ENCODE data around the gene KRTAP10-7. TPM values are rescaled to one million over a fixed set of nuclear protein-coding genes. Genes with fewer than 3 reads are reported as not detected.

The KRTAP10-7 gene
- total and polyA plus RNA-seq, 9 of the 15 experiments (the other 6 are each of a cell fraction or from before 2014, with no cell fraction given): not detected

DNA sequence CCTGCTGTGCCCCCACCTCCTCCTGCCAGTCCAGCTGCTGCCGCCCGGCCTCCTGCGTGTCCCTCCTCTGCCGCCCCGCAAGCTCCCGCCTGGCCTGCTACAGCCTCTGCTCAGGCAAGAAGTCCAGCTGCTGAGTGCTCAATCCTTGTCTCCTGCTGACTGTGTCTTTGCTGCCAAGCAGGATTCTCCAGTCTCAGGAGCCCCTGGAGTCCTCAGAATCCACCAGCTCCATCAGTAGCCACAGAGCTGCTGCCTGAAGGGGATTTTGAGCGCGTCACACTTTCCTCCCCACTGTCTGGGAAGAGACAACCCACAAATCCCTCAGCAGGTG lies 46.8 kb downstream of the KRTAP10-7 start (continued):
- TF ChIP-seq, protein P1, sequence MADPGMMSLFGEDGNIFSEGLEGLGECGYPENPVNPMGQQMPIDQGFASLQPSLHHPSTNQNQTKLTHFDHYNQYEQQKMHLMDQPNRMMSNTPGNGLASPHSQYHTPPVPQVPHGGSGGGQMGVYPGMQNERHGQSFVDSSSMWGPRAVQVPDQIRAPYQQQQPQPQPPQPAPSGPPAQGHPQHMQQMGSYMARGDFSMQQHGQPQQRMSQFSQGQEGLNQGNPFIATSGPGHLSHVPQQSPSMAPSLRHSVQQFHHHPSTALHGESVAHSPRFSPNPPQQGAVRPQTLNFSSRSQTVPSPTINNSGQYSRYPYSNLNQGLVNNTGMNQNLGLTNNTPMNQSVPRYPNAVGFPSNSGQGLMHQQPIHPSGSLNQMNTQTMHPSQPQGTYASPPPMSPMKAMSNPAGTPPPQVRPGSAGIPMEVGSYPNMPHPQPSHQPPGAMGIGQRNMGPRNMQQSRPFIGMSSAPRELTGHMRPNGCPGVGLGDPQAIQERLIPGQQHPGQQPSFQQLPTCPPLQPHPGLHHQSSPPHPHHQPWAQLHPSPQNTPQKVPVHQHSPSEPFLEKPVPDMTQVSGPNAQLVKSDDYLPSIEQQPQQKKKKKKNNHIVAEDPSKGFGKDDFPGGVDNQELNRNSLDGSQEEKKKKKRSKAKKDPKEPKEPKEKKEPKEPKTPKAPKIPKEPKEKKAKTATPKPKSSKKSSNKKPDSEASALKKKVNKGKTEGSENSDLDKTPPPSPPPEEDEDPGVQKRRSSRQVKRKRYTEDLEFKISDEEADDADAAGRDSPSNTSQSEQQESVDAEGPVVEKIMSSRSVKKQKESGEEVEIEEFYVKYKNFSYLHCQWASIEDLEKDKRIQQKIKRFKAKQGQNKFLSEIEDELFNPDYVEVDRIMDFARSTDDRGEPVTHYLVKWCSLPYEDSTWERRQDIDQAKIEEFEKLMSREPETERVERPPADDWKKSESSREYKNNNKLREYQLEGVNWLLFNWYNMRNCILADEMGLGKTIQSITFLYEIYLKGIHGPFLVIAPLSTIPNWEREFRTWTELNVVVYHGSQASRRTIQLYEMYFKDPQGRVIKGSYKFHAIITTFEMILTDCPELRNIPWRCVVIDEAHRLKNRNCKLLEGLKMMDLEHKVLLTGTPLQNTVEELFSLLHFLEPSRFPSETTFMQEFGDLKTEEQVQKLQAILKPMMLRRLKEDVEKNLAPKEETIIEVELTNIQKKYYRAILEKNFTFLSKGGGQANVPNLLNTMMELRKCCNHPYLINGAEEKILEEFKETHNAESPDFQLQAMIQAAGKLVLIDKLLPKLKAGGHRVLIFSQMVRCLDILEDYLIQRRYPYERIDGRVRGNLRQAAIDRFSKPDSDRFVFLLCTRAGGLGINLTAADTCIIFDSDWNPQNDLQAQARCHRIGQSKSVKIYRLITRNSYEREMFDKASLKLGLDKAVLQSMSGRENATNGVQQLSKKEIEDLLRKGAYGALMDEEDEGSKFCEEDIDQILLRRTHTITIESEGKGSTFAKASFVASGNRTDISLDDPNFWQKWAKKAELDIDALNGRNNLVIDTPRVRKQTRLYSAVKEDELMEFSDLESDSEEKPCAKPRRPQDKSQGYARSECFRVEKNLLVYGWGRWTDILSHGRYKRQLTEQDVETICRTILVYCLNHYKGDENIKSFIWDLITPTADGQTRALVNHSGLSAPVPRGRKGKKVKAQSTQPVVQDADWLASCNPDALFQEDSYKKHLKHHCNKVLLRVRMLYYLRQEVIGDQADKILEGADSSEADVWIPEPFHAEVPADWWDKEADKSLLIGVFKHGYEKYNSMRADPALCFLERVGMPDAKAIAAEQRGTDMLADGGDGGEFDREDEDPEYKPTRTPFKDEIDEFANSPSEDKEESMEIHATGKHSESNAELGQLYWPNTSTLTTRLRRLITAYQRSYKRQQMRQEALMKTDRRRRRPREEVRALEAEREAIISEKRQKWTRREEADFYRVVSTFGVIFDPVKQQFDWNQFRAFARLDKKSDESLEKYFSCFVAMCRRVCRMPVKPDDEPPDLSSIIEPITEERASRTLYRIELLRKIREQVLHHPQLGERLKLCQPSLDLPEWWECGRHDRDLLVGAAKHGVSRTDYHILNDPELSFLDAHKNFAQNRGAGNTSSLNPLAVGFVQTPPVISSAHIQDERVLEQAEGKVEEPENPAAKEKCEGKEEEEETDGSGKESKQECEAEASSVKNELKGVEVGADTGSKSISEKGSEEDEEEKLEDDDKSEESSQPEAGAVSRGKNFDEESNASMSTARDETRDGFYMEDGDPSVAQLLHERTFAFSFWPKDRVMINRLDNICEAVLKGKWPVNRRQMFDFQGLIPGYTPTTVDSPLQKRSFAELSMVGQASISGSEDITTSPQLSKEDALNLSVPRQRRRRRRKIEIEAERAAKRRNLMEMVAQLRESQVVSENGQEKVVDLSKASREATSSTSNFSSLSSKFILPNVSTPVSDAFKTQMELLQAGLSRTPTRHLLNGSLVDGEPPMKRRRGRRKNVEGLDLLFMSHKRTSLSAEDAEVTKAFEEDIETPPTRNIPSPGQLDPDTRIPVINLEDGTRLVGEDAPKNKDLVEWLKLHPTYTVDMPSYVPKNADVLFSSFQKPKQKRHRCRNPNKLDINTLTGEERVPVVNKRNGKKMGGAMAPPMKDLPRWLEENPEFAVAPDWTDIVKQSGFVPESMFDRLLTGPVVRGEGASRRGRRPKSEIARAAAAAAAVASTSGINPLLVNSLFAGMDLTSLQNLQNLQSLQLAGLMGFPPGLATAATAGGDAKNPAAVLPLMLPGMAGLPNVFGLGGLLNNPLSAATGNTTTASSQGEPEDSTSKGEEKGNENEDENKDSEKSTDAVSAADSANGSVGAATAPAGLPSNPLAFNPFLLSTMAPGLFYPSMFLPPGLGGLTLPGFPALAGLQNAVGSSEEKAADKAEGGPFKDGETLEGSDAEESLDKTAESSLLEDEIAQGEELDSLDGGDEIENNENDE (IDR thresholded peaks at IDR 0.05; ENCODE audit: low read depth, low read length): no peak
- TF ChIP-seq PYGO2 (tag; IDR thresholded peaks at IDR 0.05) (no peak), ZNF12 (CRISPR knock-in tag; IDR thresholded peaks at IDR 0.05) (no peak)
- TF ChIP-seq, protein P2, sequence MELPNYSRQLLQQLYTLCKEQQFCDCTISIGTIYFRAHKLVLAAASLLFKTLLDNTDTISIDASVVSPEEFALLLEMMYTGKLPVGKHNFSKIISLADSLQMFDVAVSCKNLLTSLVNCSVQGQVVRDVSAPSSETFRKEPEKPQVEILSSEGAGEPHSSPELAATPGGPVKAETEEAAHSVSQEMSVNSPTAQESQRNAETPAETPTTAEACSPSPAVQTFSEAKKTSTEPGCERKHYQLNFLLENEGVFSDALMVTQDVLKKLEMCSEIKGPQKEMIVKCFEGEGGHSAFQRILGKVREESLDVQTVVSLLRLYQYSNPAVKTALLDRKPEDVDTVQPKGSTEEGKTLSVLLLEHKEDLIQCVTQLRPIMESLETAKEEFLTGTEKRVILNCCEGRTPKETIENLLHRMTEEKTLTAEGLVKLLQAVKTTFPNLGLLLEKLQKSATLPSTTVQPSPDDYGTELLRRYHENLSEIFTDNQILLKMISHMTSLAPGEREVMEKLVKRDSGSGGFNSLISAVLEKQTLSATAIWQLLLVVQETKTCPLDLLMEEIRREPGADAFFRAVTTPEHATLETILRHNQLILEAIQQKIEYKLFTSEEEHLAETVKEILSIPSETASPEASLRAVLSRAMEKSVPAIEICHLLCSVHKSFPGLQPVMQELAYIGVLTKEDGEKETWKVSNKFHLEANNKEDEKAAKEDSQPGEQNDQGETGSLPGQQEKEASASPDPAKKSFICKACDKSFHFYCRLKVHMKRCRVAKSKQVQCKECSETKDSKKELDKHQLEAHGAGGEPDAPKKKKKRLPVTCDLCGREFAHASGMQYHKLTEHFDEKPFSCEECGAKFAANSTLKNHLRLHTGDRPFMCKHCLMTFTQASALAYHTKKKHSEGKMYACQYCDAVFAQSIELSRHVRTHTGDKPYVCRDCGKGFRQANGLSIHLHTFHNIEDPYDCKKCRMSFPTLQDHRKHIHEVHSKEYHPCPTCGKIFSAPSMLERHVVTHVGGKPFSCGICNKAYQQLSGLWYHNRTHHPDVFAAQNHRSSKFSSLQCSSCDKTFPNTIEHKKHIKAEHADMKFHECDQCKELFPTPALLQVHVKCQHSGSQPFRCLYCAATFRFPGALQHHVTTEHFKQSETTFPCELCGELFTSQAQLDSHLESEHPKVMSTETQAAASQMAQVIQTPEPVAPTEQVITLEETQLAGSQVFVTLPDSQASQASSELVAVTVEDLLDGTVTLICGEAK (IDR thresholded peaks at IDR 0.05): no peak
- TF ChIP-seq, protein P2 (CRISPR knock-in tag; IDR thresholded peaks at IDR 0.05): no peak
- TF ChIP-seq, protein P3, sequence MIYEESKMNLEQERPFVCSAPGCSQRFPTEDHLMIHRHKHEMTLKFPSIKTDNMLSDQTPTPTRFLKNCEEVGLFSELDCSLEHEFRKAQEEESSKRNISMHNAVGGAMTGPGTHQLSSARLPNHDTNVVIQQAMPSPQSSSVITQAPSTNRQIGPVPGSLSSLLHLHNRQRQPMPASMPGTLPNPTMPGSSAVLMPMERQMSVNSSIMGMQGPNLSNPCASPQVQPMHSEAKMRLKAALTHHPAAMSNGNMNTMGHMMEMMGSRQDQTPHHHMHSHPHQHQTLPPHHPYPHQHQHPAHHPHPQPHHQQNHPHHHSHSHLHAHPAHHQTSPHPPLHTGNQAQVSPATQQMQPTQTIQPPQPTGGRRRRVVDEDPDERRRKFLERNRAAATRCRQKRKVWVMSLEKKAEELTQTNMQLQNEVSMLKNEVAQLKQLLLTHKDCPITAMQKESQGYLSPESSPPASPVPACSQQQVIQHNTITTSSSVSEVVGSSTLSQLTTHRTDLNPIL (CRISPR knock-in tag; IDR thresholded peaks at IDR 0.05): no peak
